Peyer's patch (tissue), 4 donors: ENCODE measurements around the gene PAX1. TPM values are rescaled to one million over a fixed set of nuclear protein-coding genes. Genes with fewer than 3 reads are reported as not detected.

Experiments used
- DNase-seq, 3 donors: peaks; one replicate each; pipeline ENCODE4 v3.0.0-alpha.2; 2017 to 2019
- H3K27ac ChIP-seq, 4 donors: fragments of 200-600 bp; sonication (generic); one replicate each; pipeline ENCODE4 v1.5.1; 2016 to 2019
- H3K27me3 ChIP-seq, 2 donors: fragments of 200-600 bp; sonication (generic); one replicate each; pipeline ENCODE4 v1.5.1; 2019
- H3K36me3 ChIP-seq, 3 donors: fragments of 200-600 bp; sonication (generic); one replicate each; pipeline ENCODE4 v1.5.1; 2016 to 2019
- H3K4me1 ChIP-seq, 4 donors: fragments of 200-600 bp; sonication (generic); one replicate each; pipeline ENCODE4 v1.5.1; 2016 to 2019
- H3K4me3 ChIP-seq, 4 donors: fragments of 200-600 bp; sonication (generic); 1 replicate in 3 of 4; 2 replicates in 1 of 4; pipeline ENCODE4 v1.5.1; 2016 to 2019; ENCODE audit warnings: mild to moderate bottlenecking in 1 of 4
- H3K9me3 ChIP-seq, 4 donors: fragments of 200-600 bp; sonication (generic); one replicate each; pipeline ENCODE4 v1.5.1; 2016 to 2019; ENCODE audit warnings: mild to moderate bottlenecking in 1 of 4
- CTCF ChIP-seq, 6 experiments: fragments of 450-650 bp in 4 of 6; fragments of 200-600 bp in 2 of 6; sonication (generic) in 1 of 6; IDR thresholded peaks; one replicate each; pipeline ENCODE4 v1.5.1; 2017 to 2019; ENCODE audit warnings: antibody characterized with exemption in 6 of 6, mild to moderate bottlenecking in 3 of 6, moderate library complexity in 1 of 6
- POLR2A ChIP-seq, 2 donors: fragments of 450-650 bp; IDR thresholded peaks; one replicate each; pipeline ENCODE4 v1.5.1; 2017; ENCODE audit warnings: antibody characterized with exemption in 2 of 2, mild to moderate bottlenecking in 2 of 2, moderate library complexity in 2 of 2
- total RNA-seq, 4 donors: library from RNA; depleted of rRNA; stranded (reverse); fragments of >200 nt; gene quantifications; one replicate each; pipeline ENCODE4 v1.1.0, GENCODE V29; 2016

Gene PAX1
- total RNA-seq, 4 donors from 2014 or later: not detected

GRCh38 chr20:21704408-21705385, 767 bp upstream of the PAX1 start:
- no peak for DNase-seq
- TF ChIP-seq POLR2A (IDR thresholded peaks at IDR 0.05) (no peak), CTCF (IDR thresholded peaks at IDR 0.05) (no peak)
- Histone ChIP-seq H3K4me3 (no peak overlapping the region), H3K9me3 (no peaks in the 10 kb centered on the region), H3K27me3 (peaks cover 0 to 27% of the 10 kb centered on the region in 2 donors), H3K4me1 (peaks cover 0 to 7% (median 0%) of the 10 kb centered on the region in 4 donors), H3K27ac (no peak overlapping the region), H3K36me3 (no peaks in the 10 kb centered on the region)

GRCh38 chr20:21706261-21707195, 1.1 kb downstream of the PAX1 start:
- peaks cover 0 to 7% (median 0%) of the 10 kb centered on the region in 4 donors for H3K4me1 ChIP-seq
- H3K27ac ChIP-seq: no peak overlapping the region
- H3K36me3 ChIP-seq: no peaks in the 10 kb centered on the region
- H3K27me3 ChIP-seq: peaks cover 0 to 25% of the 10 kb centered on the region in 2 donors
- TF ChIP-seq CTCF (IDR thresholded peaks at IDR 0.05) (no peak), POLR2A (IDR thresholded peaks at IDR 0.05) (no peak)
- H3K4me3 ChIP-seq: no peak overlapping the region
- no peak for DNase-seq
- H3K9me3 ChIP-seq: no peaks in the 10 kb centered on the region

DNA sequence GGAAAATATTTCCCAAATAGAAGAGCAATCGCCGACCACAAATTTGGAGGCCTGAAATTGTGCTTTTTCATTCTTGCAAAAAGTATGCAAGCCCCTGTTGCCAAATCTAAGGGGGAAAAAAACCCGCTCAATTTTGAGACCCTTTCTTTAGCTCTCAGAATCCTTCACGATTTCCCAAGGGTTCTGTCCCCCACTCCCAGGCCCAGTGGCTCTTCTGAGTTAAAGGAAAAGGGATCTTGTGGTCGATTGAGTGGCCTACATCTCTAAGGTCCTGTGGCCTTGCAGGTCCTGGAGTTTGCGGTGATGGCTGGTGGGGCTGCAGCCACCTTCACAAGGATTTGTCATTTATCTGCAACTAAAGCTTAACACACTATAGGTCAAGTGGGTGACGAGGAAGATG, 1.8 kb downstream of the PAX1 start:
- no peak overlapping the region for H3K4me3 ChIP-seq
- no peak for TF ChIP-seq POLR2A (IDR thresholded peaks at IDR 0.05)
- no peak for TF ChIP-seq CTCF (IDR thresholded peaks at IDR 0.05)
- H3K27me3 ChIP-seq: peaks cover 0 to 19% of the 10 kb centered on the region in 2 donors
- H3K9me3 ChIP-seq: no peaks in the 10 kb centered on the region
- no peak for DNase-seq
- no peak overlapping the region for H3K27ac ChIP-seq
- peaks cover 0 to 7% (median 0%) of the 10 kb centered on the region in 4 donors for H3K4me1 ChIP-seq
- no peaks in the 10 kb centered on the region for H3K36me3 ChIP-seq

DNA sequence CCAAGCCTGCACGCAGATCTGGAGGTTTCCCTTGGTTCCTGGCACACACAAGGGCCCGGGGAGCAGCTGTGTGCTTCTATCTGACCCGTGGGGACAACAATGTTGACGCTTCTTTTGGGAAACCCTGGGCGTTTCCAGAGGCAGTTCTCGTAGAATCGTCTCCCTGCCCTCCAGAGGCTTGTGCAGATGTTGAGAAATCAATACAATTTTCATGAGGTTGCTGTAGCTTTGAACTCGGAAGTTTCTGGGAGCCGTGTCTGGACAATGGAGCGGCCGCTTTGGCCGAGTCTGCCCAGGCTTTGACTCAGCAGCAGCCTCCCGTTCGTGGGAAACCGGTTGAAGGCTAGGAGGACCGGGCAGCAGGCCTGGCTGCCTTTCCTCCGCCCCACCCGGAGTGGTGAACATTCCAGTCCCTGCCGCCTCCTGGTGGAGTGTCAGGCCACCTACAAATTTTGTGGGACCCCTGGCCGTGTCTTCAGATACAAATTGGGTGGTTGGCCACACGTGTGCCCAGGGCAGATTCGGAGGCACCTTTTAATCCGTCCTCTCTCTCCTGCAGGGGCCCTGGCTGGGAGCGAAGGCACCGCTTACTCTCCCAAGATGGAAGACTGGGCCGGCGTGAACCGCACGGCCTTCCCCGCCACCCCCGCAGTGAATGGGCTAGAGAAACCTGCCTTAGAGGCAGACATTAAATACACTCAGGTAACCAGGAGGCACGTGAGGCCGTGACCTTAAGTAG, 2.7 kb downstream of the PAX1 start:
- H3K27me3 ChIP-seq: peaks cover 0 to 26% of the 10 kb centered on the region in 2 donors
- H3K4me1 ChIP-seq: peaks cover 0 to 5% (median 0%) of the 10 kb centered on the region in 4 donors
- no peaks in the 10 kb centered on the region for H3K36me3 ChIP-seq
- H3K4me3 ChIP-seq: no peak overlapping the region
- DNase-seq: no peak
- no peak for TF ChIP-seq CTCF (IDR thresholded peaks at IDR 0.05)
- TF ChIP-seq POLR2A (IDR thresholded peaks at IDR 0.05): no peak
- H3K27ac ChIP-seq: no peak overlapping the region
- no peaks in the 10 kb centered on the region for H3K9me3 ChIP-seq
